ENCODE results near the gene ZNF799.
"Not testable (repeated sequence)": the region's sequence is repeated elsewhere in the genome, so short reads cannot be mapped to it uniquely, and the experiment has no call there.

ZNF799 gene

GRCh38 chr19:12362236-12362635, 38.8 kb downstream of the ZNF799 start:
- not testable (repeated sequence) for DNase-seq (ENCODE audit: low read depth)

- no peak for DNase-seq (ENCODE audit: low read depth)
These were observed 47.7 kb downstream of the ZNF799 start for GRCh38 chr19:12353375-12353774.

GRCh38 chr19:12350890-12351197, 50.2 kb downstream of the ZNF799 start:
- DNase-seq (ENCODE audit: low read depth): no peak

- no peak for DNase-seq (ENCODE audit: low read depth)
These were observed 50.7 kb downstream of the ZNF799 start for GRCh38 chr19:12350185-12350889.

GRCh38 chr19:12346896-12347295, 54.2 kb downstream of the ZNF799 start:
- DNase-seq (ENCODE audit: low read depth): no peak

GRCh38 chr19:12345197-12345596, 55.9 kb downstream of the ZNF799 start:
- no peak for DNase-seq (ENCODE audit: low read depth)
